Mesendoderm (in vitro differentiated cells): ENCODE measurements around the gene FRRS1.
A peak's percentile ranks its signal among the peaks of the same experiment; 100 is the strongest.

ENCODE experiments used
- DNase-seq: peaks from one replicate; pipeline ENCODE4 v3.0.0; 2013
- H2AK5ac ChIP-seq: 2 replicates; pipeline ENCODE4 v1.6.1; 2013; ENCODE audit warnings: low read length, inconsistent platforms
- H2BK120ac ChIP-seq: 2 replicates; pipeline ENCODE4 v1.6.1; 2013; ENCODE audit warnings: low read depth, mild to moderate bottlenecking, low read length, moderate library complexity, mixed read lengths
- H2BK15ac ChIP-seq: replicated peaks from 2 replicates; pipeline ENCODE4 v1.6.1; 2013; ENCODE audit warnings: low read depth, mild to moderate bottlenecking, moderate library complexity
- H2BK5ac ChIP-seq: 2 replicates; pipeline ENCODE4 v1.6.1; 2013; ENCODE audit warnings: low read length, inconsistent platforms
- H3K18ac ChIP-seq: 2 replicates; pipeline ENCODE4 v1.6.1; 2013; ENCODE audit warnings: mild to moderate bottlenecking, low read length, mixed read lengths
- H3K23ac ChIP-seq: one replicate; pipeline ENCODE4 v1.6.1; 2013; ENCODE audit warnings: low read length
- H3K27ac ChIP-seq: 2 replicates; pipeline ENCODE4 v1.5.1; 2013; ENCODE audit warnings: low read depth, mild to moderate bottlenecking, inconsistent platforms, low read length, moderate library complexity
- H3K27me3 ChIP-seq: 2 replicates; pipeline ENCODE4 v1.6.1; 2013; ENCODE audit warnings: low read length, control low read depth, mild to moderate bottlenecking, inconsistent platforms; ENCODE audit not compliant: insufficient read depth, poor library complexity
- H3K36me3 ChIP-seq: 2 replicates; pipeline ENCODE4 v1.6.1; 2013; ENCODE audit warnings: low read length, inconsistent platforms; ENCODE audit not compliant: control insufficient read depth, insufficient read depth
- H3K4ac ChIP-seq: one replicate; pipeline ENCODE4 v1.6.1; 2013; ENCODE audit warnings: low read depth, mild to moderate bottlenecking, low read length, moderate library complexity
- H3K4me1 ChIP-seq: 2 replicates; pipeline ENCODE4 v1.6.1; 2013; ENCODE audit warnings: low read depth, low read length, inconsistent platforms; ENCODE audit not compliant: control insufficient read depth
- H3K4me2 ChIP-seq: 2 replicates; pipeline ENCODE4 v1.6.1; 2013; ENCODE audit warnings: low read length
- H3K4me3 ChIP-seq: 2 replicates; pipeline ENCODE4 v1.5.1; 2013; ENCODE audit warnings: mild to moderate bottlenecking, low read length
- H3K56ac ChIP-seq: one replicate; pipeline ENCODE4 v1.6.1; 2013; ENCODE audit warnings: low read length
- H3K79me1 ChIP-seq: 2 replicates; pipeline ENCODE4 v1.6.1; 2013; ENCODE audit warnings: low read length, inconsistent platforms
- H3K79me2 ChIP-seq: 2 replicates; pipeline ENCODE4 v1.6.1; 2013; ENCODE audit warnings: mild to moderate bottlenecking, low read length; ENCODE audit not compliant: control insufficient read depth, insufficient read depth
- H3K9ac ChIP-seq: 2 replicates; pipeline ENCODE4 v1.6.1; 2013; ENCODE audit warnings: low read length, inconsistent platforms
- H4K5ac ChIP-seq: one replicate; pipeline ENCODE4 v1.6.1; 2013; ENCODE audit warnings: low read length
- H4K8ac ChIP-seq: one replicate; pipeline ENCODE4 v1.6.1; 2013; ENCODE audit warnings: low read depth, mild to moderate bottlenecking, control low read depth, low read length, moderate library complexity
- WGBS: extraction: QIAGEN DNeasy Blood & Tissue Kit; methylation state at CpG from one replicate; pipeline ENCODE4 v1.1.7; 2013; ENCODE audit warnings: low lambda C conversion rate, missing lambda C conversion rate; ENCODE audit not compliant: insufficient coverage; ENCODE audit errors: extremely low coverage; 5-methylcytosine and 5-hydroxymethylcytosine counted together

The FRRS1 gene

GRCh38 chr1:99681583-99681982 is 84.9 kb downstream of the FRRS1 start:
- no peak for DNase-seq
- WGBS: no CpG with 5 or more reads among the region's 3 CpGs
- Histone ChIP-seq H3K56ac (no peak overlapping the region), H3K27me3 (no peaks in the 10 kb centered on the region), H4K8ac (no peak overlapping the region), H3K4me1 (no peaks in the 10 kb centered on the region), H3K79me1 (no peaks in the 10 kb centered on the region), H2BK5ac (no peak overlapping the region), H2BK120ac (no peak overlapping the region), H3K23ac (no peak overlapping the region), H3K4ac (no peak overlapping the region), H3K18ac (no peak overlapping the region), H3K27ac (no peak overlapping the region), H3K79me2 (no peaks in the 10 kb centered on the region), H4K5ac (no peak overlapping the region), H3K4me3 (no peak overlapping the region), H3K9ac (no peak overlapping the region), H3K36me3 (no peaks in the 10 kb centered on the region), H2BK15ac (no peak overlapping the region), H2AK5ac (no peak overlapping the region), H3K4me2 (no peak overlapping the region)

GRCh38 chr1:99680270-99680669 is 86.2 kb downstream of the FRRS1 start:
- Histone ChIP-seq H2BK5ac (no peak overlapping the region), H4K8ac (no peak overlapping the region), H2AK5ac (no peak overlapping the region), H3K56ac (no peak overlapping the region), H2BK120ac (no peak overlapping the region), H4K5ac (no peak overlapping the region), H3K27ac (no peak overlapping the region), H3K4me1 (no peaks in the 10 kb centered on the region), H3K79me2 (no peaks in the 10 kb centered on the region), H3K4me2 (no peak overlapping the region), H3K18ac (no peak overlapping the region), H3K9ac (no peak overlapping the region), H3K27me3 (no peaks in the 10 kb centered on the region), H3K36me3 (no peaks in the 10 kb centered on the region), H3K79me1 (no peaks in the 10 kb centered on the region), H2BK15ac (no peak overlapping the region), H3K23ac (no peak overlapping the region), H3K4ac (no peak overlapping the region), H3K4me3 (no peak overlapping the region)
- WGBS: no CpG with 5 or more reads among the region's 1 CpG
- DNase-seq: no peak

DNA sequence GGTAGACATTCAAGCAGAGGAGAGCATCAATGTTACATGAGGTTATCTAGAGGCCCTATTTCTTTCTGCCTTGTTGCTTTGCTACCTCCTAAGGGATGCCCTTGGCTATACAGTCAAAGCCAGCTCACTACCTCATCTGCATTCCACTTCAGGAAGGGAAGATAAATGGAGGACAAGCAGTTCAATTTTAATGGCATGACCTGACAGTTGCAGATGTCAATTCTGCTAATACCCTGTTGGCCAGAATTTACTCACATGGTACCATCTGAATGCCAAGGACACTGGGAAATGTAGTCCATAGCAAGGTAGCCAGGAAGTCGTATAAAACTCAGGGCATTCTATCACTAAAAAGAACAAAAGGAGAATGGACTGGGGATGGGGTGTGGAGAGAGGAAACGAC is 89.0 kb downstream of the FRRS1 start:
- peak; percentile 54 for DNase-seq
- Histone ChIP-seq H2BK5ac (no peak overlapping the region), H2BK15ac (no peak overlapping the region), H3K9ac (no peak overlapping the region), H4K5ac (no peak overlapping the region), H2AK5ac (no peak overlapping the region), H2BK120ac (no peak overlapping the region), H3K4me1 (no peaks in the 10 kb centered on the region), H3K23ac (no peak overlapping the region), H3K79me1 (no peaks in the 10 kb centered on the region), H3K4me2 (no peak overlapping the region), H3K79me2 (no peaks in the 10 kb centered on the region), H4K8ac (no peak overlapping the region), H3K18ac (no peak overlapping the region), H3K4ac (no peak overlapping the region), H3K56ac (no peak overlapping the region), H3K27ac (no peak overlapping the region), H3K4me3 (no peak overlapping the region), H3K36me3 (no peaks in the 10 kb centered on the region), H3K27me3 (no peaks in the 10 kb centered on the region)
- no CpG with 5 or more reads among the region's 2 CpGs for WGBS

DNA sequence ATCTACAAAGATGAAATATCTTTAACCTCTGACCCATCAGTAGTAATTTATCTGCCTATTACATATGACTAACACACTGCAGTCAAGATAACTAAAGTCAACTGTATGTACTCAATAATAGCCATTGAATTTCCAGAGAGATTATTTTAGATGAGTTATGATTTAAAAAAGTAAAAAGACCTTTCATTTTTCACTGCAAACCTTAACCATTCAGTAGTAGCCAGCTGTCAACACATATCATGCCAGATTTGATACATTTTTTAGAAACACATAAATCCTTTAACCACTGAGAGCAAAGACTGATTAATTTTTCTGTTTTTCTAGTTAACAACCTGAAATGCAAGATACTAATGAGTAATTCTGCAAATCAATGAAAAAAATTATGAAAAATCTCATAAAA is 89.6 kb downstream of the FRRS1 start:
- Histone ChIP-seq H3K36me3 (no peaks in the 10 kb centered on the region), H3K4ac (no peak overlapping the region), H4K5ac (no peak overlapping the region), H3K23ac (no peak overlapping the region), H3K79me1 (no peaks in the 10 kb centered on the region), H3K4me3 (no peak overlapping the region), H2BK15ac (no peak overlapping the region), H3K18ac (no peak overlapping the region), H3K27ac (no peak overlapping the region), H3K79me2 (no peaks in the 10 kb centered on the region), H3K9ac (no peak overlapping the region), H3K56ac (no peak overlapping the region), H4K8ac (no peak overlapping the region), H2BK120ac (no peak overlapping the region), H3K4me2 (no peak overlapping the region), H2BK5ac (no peak overlapping the region), H3K27me3 (no peaks in the 10 kb centered on the region), H3K4me1 (no peaks in the 10 kb centered on the region), H2AK5ac (no peak overlapping the region)
- DNase-seq: no peak

DNA sequence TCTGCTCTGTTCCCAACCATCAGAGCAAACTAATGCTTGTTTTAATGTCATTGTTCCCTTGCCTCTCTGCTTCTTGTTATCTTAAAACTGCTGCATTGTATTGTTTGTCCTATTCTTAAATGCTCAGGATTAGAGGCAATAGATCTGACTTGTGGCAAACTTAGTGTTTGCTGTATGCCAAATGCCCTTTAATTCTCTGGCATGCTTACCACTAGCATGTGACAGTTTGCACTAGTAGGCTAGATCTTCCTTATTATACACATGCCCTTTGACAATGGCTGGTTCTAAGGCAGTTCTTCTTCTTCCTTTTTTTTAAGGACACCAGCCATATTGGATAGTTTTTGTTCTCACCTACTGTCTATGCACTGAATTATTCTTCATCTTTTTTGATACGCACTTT is 90.4 kb downstream of the FRRS1 start:
- Histone ChIP-seq H3K79me1 (no peaks in the 10 kb centered on the region), H2BK5ac (no peak overlapping the region), H3K4me3 (no peak overlapping the region), H3K4me1 (no peaks in the 10 kb centered on the region), H2BK120ac (no peak overlapping the region), H3K36me3 (no peaks in the 10 kb centered on the region), H3K27me3 (no peaks in the 10 kb centered on the region), H3K4me2 (no peak overlapping the region), H3K27ac (no peak overlapping the region), H2AK5ac (no peak overlapping the region), H3K18ac (no peak overlapping the region), H4K5ac (no peak overlapping the region), H2BK15ac (no peak overlapping the region), H3K56ac (no peak overlapping the region), H3K79me2 (no peaks in the 10 kb centered on the region), H4K8ac (no peak overlapping the region), H3K4ac (no peak overlapping the region), H3K23ac (no peak overlapping the region), H3K9ac (no peak overlapping the region)
- WGBS: no CpG with 5 or more reads among the region's 1 CpG
- DNase-seq: no peak

- H3K56ac ChIP-seq: no peak overlapping the region
- H3K9ac ChIP-seq: no peak overlapping the region
- H3K23ac ChIP-seq: no peak overlapping the region
- H3K36me3 ChIP-seq: no peaks in the 10 kb centered on the region
- H3K79me1 ChIP-seq: no peaks in the 10 kb centered on the region
- no peak overlapping the region for H4K5ac ChIP-seq
- no peak overlapping the region for H2BK15ac ChIP-seq
- DNase-seq: no peak
- H4K8ac ChIP-seq: no peak overlapping the region
- H3K4me3 ChIP-seq: no peak overlapping the region
- H2BK5ac ChIP-seq: no peak overlapping the region
- H3K4ac ChIP-seq: no peak overlapping the region
- no peak overlapping the region for H2BK120ac ChIP-seq
- H3K27me3 ChIP-seq: no peaks in the 10 kb centered on the region
- no peaks in the 10 kb centered on the region for H3K79me2 ChIP-seq
- no peak overlapping the region for H2AK5ac ChIP-seq
- no peak overlapping the region for H3K4me2 ChIP-seq
- no peaks in the 10 kb centered on the region for H3K4me1 ChIP-seq
- no peak overlapping the region for H3K18ac ChIP-seq
- no peak overlapping the region for H3K27ac ChIP-seq
These were observed 91.1 kb downstream of the FRRS1 start for GRCh38 chr1:99675292-99675691.
